Measurements from ENCODE around the gene NBEA.

DNA sequence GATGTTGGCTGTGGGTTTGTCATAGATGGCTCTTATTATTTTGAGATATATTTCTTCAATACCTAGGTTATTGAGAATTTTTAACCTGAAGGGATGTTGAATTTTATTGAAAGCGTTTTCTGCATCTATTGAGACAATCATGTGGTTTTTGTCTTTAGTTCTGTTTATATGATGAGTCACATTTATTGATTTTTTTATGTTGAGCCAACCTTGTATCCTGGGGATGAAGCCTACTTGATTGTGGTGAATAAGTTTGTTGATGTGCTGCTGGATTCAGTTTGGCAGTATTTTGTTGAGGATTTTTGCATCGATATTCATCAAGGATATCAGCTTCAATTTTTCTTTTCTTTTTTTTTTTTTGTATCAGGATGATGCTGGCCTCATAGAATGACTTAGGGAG is 29.4 kb downstream of the NBEA start:
- TF ChIP-seq, protein P1, sequence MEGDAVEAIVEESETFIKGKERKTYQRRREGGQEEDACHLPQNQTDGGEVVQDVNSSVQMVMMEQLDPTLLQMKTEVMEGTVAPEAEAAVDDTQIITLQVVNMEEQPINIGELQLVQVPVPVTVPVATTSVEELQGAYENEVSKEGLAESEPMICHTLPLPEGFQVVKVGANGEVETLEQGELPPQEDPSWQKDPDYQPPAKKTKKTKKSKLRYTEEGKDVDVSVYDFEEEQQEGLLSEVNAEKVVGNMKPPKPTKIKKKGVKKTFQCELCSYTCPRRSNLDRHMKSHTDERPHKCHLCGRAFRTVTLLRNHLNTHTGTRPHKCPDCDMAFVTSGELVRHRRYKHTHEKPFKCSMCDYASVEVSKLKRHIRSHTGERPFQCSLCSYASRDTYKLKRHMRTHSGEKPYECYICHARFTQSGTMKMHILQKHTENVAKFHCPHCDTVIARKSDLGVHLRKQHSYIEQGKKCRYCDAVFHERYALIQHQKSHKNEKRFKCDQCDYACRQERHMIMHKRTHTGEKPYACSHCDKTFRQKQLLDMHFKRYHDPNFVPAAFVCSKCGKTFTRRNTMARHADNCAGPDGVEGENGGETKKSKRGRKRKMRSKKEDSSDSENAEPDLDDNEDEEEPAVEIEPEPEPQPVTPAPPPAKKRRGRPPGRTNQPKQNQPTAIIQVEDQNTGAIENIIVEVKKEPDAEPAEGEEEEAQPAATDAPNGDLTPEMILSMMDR (IDR thresholded peaks at IDR 0.05) = no peak
- no peak for TF ChIP-seq POLR2A (IDR thresholded peaks at IDR 0.05)

All from vagina (tissue), 2 donors.